HG03135 (cell line): ENCODE data around the gene SLC25A13.
"Not testable (repeated sequence)": the region's sequence is repeated elsewhere in the genome, so short reads cannot be mapped to it uniquely, and the experiment has no call there.

Experiments
- ATAC-seq: cut with Tn5 transposase; IDR thresholded peaks from one replicate; pipeline ENCODE4 v1.9.1; 2021; ENCODE audit warnings: mild to moderate bottlenecking, moderate library complexity; ENCODE audit not compliant: unreplicated experiment

Gene SLC25A13

DNA sequence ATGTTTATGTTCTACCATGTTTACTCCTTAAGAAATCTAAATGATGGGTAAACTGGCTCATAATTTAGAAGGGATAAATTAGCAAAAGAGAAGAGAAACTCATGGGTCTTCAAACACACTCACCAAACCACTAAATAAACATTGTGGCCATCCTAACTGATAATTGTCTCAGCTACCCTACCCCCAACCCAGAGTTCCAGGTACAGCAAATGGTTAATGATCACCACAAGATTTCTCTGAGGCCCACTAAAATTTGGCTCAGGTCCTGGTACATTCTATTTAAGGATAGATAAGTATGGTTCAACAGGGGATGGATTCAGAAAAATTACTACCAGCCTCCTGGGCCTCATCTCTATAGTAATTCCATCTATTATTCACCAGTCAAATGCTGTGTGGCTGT is 21.4 kb downstream of the SLC25A13 start:
- no peak for ATAC-seq

DNA sequence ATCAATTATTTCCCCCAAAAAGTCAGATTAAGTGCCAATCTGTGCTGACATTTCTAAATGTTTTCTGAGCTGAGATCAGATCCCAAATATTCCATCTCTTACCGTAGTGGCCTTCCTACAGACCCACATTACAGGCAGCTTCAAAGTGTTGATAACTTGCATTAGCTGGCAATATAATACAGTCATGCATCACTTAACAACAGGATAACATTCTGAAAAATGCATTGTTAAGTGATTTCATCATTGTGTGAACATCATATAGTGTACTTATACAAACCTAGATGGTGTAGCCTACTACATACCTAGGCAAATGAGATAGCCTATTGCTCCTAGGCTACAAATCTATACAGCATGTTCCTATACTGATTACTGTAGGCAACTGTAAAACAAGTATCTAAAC is 22.4 kb downstream of the SLC25A13 start:
- ATAC-seq, result no peak

DNA sequence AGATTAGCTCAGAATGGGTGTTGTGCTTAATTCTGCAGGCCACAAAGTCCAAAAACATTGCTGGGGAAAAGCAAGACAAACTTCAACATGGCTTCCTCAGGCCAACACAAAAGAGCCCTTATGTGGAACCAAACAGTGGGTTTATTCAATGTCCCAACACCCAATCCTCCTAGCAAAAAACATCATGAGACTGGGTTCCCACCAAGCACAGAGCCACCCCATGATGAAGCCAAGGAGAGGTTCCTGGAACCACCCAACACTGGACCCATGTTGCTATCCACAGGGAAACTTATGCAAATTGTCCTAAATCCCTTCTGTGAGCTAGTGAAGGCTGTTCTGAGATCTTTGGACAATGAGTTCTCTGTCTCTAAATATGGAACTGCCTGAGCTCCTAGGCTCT is 24.0 kb downstream of the SLC25A13 start:
- ATAC-seq, result no peak

DNA sequence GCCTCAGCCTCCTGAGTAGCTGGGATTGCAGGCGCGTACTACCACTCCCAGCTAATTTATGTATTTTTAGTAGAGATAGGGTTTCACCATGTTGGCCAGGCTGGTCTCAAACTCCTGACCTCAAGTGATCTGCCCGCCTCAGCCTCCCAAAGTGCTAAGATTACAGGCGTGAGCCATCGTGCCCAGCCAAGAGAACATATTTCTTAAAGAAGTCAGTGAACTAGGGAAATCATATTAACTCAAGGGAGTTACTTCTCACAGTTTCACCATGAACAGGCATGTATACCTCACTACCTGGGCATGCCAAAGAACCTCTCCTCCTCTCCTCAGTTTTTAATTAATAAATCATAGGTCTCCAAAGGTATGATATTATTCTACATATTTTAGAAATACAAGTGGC is 24.5 kb downstream of the SLC25A13 start:
- not testable (repeated sequence) for ATAC-seq

DNA sequence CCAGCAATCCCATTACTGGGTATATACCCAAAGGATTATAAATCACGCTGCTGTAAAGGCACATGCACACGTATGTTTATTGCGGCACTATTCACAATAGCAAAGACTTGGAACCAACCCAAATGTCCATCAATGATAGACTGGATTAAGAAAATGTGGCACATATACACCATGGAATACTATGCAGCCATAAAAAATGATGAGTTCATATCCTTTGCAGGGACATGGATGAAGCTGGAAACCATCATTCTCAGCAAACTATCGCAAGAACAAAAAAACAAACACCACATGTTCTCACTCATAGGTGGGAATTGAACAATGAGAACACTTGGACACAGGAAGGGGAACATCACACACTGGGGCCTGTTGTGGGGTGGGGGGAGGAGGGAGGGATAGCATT is 28.0 kb downstream of the SLC25A13 start:
- not testable (repeated sequence) for ATAC-seq

DNA sequence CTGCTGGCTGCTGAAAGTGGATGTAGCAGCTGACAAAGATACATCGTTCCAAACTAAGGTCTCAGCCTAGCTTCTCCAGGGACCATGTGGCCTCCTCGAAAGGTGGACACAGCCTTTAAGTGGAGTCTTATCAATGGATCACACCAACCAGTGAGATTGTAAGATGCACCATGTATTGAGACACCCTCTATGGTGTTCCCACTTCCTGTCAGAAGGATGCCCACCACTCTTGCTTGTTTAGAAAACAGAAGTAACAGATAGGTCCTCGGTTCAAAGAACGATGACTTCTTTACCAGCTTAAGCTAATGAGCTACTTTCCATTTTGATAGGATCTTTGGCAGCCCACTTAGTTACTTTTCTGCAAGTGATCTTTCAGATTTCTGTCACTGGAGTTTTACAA is 34.3 kb downstream of the SLC25A13 start:
- ATAC-seq, result no peak

DNA sequence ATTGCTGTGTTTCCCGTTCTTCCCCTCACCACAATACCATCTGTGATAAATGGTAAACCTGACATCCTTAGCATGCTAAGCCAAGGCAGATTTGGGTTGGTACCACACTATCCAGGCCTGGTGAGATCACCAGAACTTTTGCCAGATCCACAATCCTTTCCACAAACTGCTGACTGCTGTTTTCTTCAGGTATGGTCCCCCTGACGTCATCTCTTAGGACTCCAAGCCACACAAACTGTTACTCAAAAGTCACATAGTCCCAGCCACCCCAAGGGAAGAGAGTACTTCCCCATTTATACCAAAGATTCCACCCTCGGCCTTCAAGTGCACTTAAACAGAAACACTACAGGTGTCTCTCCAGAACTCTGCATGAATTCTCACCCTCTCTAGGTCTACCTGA is 34.8 kb downstream of the SLC25A13 start:
- ATAC-seq, result peak; percentile 42

DNA sequence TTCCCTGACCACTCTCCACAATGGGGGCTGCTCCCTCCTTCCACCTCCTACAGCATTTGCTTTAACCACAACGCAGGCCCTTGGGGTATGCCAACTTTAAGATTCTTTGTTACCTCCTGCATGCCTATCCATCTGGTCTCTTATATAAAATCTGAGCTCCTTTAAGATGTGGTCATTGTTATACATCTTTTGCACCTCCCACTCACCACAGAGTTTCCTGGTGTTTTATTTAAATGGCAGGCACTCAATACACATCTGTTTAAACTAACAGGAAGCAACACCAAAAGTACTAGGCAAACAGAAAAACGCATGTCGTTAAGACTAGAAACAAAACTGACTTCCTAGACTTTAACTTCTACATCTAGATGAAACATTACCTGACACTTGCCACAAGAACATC is 36.3 kb downstream of the SLC25A13 start:
- peak; percentile 83 for ATAC-seq

DNA sequence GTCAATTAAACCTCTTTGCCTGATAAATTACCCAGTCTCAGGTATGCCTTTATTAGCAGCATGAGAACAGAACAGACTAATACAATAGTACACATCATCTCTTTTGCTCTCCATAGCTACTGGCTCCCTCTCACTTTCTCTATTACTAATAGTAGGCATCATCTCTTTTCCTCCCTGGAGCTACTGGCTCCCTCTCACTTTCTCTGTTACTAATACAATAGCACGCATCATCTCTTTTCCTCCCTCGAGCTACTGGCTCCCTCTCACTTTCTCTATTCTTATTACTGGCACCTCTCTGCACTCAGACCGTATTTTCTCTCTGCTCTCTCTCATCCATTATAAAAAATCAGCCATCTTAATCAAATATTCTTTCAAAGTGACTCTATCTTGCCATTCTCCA is 37.1 kb downstream of the SLC25A13 start:
- peak; percentile 48 for ATAC-seq

DNA sequence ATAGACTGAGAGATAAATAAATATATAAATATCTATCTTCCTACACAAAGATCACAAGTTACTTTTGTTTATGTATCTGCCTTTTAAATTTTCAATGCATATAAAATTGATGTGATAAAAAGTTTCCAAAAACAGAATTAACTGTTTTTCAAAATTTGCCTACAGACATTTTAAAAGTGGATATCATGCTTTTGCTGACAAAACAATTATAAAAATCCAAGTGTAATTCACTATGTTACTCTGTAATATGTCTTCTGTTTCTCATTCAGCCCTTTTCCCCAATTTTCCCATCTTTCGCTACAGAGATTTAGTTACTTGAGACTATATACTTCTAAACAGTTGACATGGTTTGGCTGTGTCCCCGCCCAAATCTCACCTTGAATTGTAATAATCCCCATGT is 37.7 kb downstream of the SLC25A13 start:
- ATAC-seq, result no peak

DNA sequence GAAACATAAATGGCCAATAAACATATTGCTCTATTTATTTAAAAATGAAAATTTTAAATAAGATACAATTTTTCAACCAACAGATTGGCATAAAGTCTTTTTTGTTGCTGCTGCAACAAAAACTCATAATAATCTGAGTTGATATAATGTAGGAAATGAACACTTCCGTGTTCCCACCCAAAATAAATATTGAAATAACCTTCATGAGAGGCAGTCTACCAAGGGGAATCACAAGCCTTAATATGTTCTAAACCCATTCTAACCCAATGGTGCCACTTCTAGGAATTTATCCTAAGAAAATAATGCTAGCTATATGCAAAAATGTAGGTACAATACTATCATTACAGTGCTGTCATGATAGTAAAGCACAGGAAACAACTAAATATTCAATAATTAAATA is 39.1 kb downstream of the SLC25A13 start:
- no peak for ATAC-seq

DNA sequence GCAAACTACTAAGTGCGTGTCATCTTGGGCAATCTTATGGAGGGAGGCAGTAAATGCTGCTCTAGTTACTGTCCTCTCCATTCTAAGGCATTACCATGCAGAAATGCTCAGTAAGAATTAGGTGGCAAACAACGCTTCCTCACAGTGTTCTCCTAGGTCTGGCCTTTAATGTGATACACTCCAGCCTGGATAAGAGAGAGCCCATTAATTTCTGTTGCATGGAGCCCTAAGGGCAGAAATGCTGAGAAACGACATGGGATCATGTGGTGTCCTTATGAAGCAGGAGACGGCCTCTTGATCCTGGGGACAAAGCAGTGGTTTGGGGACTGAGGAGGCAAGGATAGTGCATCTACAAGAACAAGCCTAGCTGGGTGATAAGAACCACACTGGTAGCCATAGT is 44.0 kb downstream of the SLC25A13 start:
- no peak for ATAC-seq

DNA sequence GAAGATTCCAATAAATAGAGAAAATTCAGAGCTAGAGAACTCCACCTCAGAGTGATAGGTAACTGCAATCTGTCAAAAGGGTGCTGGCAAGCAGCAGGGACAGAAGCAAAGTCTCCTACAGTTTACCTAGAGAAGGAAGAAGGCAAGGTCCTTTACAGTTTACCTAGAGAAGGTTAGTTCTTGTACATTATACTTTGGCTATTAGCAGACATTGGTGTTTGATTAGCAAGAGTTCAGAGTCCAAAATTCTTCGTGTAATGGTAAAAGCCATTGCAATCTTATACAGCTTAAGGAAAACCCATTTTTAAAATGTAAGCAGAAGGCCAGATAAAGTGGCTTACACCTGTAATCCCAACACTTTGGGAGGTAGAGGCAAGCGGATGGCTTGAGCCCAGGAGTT is 45.9 kb downstream of the SLC25A13 start:
- no peak for ATAC-seq

DNA sequence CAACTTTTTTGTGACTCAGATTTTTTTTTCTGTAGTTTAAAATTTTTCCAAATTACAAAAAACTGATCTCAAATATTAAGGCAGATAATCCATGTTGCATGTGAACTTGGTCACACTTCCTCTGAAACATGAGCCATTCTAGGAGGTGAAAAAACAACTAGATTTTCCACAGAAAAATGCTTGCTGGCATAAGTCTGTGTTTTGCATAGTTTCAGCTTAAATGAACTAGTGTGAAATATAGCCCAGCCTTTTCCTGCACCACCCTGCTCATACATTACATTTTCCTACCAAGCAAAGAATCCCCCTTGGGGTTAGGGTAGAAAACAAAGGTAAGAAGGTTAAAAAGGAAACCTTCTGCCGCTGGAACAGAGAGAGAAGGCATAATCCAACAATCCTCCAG is 48.2 kb downstream of the SLC25A13 start:
- ATAC-seq, result no peak

DNA sequence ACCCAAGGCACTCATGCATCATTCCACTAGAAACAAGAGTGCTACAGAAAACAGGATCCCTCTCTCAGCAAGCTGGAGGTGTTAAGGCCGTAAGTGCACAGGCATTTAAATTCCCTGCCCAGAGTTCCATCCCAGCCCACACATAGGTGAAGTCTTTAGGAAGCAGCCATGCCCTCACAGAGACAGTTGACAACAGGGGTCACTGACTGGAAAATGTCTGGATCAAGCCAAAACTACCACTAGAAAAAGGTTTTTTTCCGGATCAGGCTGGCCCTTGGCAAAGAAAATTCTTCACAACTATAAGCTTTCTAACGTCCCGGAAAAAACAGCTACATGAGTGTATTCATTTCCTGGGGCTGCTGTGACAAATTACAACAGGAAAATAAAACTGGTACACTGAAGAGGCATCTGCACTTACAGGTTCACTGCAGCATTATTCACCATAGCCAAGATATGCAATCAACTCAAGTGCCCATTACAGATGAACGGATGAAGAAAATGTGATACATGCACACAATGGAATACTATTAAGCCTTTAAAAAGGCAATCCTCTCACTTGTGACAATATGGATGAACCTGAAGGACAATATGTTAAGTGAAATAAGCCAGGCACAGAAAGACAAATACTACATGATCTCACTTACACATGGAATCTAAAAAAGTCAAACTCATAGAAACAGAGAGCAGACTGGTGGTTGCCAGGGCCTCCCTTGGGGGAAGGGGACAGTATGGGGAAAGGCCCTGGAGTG is 52.5 kb downstream of the SLC25A13 start:
- ATAC-seq, result no peak

DNA sequence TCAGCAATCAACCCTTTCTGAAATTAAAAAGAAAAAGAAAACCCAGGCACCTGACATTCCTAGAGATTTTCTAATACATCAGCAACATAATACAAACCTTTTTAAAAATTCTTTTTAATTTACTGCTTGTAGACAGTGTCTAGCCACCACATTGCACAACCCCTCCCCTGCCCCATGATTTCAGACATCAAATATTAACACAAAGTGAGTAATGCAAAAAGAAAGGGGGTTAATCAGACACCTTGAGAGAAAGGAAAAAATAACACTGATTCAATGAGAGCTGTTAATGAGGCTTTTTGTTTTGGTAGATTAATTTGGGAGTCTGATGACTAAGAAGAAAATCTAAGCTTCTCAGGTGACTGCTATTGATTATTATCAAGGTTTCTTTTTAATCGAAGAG is 55.3 kb downstream of the SLC25A13 start:
- ATAC-seq, result no peak

DNA sequence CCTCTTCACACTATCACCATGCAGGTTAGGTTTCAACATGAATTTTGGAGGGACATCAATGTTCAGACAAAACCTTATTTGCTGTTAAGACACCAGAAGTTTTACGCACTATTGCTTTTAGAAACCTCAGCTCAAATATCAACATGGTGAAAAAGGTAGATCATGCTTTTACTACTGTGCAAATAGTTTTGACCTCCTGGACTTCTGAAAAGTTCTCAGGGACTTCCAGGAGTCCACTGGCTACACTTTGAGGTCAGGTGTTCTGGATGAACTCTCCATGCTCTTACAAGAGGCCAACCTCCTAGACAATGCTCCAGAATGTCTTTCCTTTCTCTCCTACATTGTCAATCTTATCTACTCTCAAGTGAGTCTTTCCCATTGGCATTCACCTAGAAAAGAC is 55.9 kb downstream of the SLC25A13 start:
- ATAC-seq, result no peak

DNA sequence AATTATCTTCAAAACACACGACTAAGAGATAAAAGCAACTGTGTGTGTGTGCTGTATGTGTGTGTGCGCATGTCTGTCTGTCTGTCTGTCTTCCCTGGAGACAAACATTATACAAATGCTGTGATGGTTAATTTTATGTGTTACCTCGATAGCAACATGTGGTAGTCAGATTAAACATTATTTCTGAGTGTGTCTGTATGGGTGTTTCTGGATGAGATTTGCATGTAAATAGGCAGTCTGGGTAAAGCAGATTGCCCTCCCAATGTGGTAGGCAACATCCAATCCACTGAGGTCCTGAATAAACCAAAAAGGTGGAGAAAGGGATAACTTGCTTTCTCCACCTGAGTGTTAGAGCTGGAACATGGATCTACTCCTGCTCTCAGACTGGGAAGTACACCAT is 67.9 kb downstream of the SLC25A13 start:
- ATAC-seq, result no peak

DNA sequence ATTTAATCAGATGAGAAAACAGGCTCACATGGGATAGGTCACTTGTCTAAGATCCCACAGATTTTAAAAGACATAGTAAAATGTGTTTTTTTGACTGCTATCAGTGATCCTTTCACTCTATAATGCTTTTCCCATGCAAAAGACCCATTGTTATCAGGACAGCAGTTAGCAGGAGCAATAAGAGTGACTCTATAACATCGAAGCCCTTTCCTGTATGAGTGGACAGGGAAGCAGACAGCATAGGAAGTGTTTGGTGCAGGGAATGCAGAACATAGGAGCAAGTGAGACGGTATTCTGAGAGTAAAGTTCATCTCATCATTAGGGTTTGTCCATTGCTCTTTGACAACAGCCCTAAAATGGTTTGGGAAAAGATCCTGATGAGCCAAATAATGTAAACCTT is 68.5 kb downstream of the SLC25A13 start:
- ATAC-seq, result no peak

DNA sequence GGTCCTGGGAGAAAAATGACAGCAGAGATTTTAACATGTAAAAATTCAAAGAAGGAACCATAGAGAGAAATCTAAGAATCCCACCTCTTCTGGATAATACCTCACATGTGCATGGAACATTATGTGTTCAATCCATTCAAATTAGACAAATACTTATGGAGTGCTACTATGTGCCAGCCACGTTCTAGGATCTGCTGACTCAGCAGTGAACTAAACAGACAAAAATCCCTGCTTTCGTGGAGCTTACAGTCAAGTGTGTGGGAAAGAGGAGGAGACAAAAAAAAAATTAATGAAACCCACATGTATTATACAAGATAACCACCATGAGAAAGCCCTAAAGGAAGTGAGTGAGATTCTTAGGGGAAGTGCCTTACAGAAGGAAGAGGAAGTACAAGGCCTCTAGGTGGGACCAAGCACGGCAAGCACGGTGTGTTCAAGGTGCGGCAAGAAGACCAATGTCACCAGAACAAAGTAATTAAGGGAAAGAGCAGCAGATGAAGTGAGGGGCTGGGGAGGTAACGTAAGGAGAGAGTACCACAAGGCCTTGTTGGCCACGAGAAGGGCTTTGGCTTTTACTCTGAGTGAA is 71.0 kb downstream of the SLC25A13 start:
- ATAC-seq, result no peak

DNA sequence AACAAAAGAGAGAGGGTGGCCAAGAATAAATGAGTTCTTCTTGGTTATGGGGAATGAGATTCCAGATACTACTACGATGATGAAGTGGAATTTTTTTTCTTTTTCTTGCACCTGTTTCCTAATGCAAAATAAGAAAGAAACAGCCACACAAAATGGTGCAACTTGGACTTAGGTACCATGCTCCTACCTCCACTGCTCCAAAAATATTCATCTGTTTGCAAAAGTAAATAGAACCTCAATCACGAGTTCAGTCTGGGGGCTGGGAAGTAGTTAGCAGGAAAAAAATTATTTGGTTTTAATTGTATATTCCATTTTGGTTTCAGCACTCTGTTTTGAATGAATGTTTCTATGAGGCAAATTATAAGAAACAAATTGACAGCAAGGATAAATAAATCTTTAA is 73.5 kb downstream of the SLC25A13 start:
- no peak for ATAC-seq

DNA sequence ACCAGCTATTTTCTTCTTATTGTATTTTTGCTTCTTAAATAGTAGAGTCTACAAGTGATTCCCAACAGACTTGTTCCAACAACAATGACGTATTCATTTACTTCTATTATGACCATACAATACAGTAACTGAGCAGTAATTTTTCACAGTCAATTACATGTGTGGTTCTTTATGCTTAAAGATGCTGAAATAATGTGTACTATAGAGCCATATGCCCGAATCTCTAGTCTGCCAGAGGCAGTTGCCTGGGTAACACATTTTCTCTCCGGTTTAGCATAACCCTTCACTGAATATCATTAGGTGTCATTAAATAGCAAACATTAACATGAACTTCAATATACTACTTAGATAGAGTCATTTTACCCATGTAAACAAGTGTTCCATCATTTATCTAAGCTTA is 75.0 kb downstream of the SLC25A13 start:
- ATAC-seq, result no peak

DNA sequence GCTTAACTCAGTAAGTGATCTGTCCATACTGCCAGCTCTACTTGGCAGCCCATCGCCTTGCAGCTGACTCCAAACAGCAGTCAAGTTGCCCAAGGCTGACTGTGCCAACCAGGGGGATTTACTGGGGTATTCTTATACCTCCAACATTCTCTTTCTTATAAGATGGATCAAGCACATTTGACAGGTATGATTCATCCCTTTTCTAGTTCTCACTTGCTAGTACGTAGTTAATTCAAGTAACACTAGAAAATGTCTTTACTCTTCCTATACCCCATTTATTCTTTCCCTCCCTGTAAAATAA is 77.0 kb downstream of the SLC25A13 start:
- no peak for ATAC-seq
